GM12875 (cell line): ENCODE data around the gene NELL2.

Experiments
- H3K4me3 ChIP-seq: one replicate; pipeline ENCODE4 v1.5.1; 2011; ENCODE audit warnings: low read depth, low read length, control low read depth
- TF ChIP-seq, protein P1 (sequence below): IDR thresholded peaks from 2 replicates; pipeline ENCODE4 v1.5.1; 2011; ENCODE audit warnings: low read depth, mild to moderate bottlenecking, control low read depth, inconsistent platforms, low read length, moderate library complexity, borderline replicate concordance; ENCODE audit not compliant: insufficient read depth

The NELL2 gene

DNA sequence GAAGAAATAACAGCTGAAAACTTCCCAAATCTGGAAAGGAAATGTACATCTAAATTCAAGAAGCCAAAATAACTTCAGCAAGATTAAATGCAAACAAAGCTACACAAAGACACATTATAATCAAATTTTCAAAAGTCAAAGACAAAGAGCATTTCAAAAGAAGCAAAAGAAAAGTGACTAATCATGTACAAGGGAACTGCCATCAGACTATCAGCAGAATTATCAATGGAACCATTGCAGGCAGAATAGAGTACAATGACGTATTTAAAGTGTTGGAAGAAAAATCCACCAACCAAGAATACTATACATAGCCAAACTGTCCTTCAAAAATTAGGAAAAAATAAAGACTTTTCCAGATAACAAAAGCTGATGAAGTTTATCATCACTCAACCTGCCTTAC, 147.5 kb downstream of the NELL2 start:
- H3K4me3 ChIP-seq: no peak overlapping the region
- TF ChIP-seq, protein P1, sequence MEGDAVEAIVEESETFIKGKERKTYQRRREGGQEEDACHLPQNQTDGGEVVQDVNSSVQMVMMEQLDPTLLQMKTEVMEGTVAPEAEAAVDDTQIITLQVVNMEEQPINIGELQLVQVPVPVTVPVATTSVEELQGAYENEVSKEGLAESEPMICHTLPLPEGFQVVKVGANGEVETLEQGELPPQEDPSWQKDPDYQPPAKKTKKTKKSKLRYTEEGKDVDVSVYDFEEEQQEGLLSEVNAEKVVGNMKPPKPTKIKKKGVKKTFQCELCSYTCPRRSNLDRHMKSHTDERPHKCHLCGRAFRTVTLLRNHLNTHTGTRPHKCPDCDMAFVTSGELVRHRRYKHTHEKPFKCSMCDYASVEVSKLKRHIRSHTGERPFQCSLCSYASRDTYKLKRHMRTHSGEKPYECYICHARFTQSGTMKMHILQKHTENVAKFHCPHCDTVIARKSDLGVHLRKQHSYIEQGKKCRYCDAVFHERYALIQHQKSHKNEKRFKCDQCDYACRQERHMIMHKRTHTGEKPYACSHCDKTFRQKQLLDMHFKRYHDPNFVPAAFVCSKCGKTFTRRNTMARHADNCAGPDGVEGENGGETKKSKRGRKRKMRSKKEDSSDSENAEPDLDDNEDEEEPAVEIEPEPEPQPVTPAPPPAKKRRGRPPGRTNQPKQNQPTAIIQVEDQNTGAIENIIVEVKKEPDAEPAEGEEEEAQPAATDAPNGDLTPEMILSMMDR: no peak

DNA sequence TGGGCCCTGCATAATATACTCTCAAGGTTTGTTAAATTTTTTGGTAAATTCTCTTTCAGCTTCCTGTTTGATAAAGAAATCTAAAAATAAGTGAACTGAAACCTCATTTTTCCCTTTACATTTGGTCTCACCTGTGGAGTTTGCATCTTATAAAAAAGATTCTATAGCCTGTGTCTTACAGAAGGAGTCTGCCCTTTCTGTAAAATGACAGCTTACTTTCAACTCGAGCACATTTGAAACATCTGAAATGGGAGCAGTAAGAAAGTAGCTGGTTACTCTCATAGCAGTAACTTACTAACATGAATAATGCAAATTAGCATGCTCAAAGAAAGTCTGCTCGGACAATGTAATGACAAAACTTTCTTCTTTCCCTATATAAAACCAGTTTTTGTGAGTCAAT, 155.8 kb downstream of the NELL2 start:
- TF ChIP-seq, protein P1: no peak

DNA sequence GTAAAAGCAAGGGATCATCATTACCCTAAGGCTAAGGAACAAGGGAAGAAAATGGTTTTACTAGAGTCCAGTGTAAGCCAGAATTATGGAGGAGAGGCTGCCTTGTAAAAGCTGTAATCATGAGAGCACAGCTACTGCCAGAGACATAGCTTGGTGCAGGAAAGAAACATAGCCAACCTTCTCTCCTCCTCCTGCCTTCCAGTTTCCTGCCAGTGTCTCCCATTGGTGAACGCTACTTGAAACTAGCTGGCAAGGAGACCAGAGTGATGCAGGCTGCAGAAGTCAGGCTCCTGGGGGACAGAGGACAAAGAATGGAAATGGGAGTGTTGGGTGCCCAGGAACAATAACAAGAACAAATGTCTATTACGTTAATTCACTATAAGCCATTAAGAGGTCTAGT, 158.5 kb downstream of the NELL2 start:
- TF ChIP-seq, protein P1: no peak
- no peak overlapping the region for H3K4me3 ChIP-seq

More for the DNA sequence above, 155.8 kb downstream of the NELL2 start:
- H3K4me3 ChIP-seq: no peak overlapping the region

DNA sequence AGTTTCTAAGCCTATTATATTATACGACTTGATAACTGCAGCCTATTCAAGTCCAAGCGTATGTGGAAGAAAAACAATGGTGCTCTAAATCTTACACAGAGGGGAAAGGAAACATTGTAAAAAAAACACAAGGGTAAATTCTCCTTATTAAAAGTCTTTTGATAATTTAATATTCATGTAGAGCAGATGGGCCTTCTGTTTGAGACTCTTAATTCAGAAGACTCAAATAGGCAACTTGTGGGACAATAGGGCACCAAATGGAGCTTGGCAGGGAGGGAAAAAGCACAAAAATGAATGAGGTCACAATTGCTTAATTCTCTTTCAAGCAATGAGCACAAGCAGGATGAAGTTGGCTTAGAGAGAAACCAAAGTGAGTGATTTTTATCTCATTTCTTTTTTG, 159.4 kb downstream of the NELL2 start:
- H3K4me3 ChIP-seq: no peak overlapping the region
- TF ChIP-seq, protein P1: no peak

DNA sequence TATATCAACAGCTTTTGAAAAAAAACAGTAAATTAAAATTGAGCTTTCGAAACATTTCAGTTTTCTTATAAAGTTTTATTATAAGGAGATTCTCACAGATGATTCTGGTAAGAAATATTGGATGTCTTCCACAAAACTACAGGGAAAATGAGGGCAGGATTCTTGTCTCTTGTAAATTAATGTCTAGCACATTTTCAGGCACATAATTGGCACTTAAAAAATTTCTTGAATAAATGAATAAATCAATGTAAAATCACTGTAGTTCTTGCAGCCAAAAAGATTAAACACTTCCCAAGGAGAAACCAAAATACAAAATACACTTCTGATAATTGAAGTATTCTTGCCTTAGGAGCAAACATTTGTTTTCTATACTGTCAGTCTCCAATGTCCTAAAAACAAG, 164.4 kb downstream of the NELL2 start:
- TF ChIP-seq, protein P1: no peak
- no peak overlapping the region for H3K4me3 ChIP-seq

DNA sequence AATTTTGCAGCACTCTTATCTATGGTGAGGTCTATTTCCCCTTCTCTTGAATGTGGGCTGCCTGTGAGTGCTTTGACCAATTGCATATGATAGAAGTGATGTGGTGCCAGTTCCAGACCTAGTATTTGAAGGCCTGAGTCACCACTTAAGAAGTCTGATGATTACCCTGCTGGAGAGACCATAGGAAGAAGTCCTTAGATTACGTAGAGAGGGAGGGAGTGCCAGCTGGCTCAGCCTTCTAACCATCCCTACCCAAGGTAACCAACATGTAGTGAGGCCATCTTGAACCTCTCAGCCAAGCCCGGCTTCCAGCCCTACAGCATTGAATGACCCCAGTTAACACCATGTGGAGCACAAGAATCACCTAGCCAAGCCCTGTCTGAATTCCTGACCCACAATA, 166.9 kb downstream of the NELL2 start:
- TF ChIP-seq, protein P1: no peak
- H3K4me3 ChIP-seq: no peak overlapping the region

DNA sequence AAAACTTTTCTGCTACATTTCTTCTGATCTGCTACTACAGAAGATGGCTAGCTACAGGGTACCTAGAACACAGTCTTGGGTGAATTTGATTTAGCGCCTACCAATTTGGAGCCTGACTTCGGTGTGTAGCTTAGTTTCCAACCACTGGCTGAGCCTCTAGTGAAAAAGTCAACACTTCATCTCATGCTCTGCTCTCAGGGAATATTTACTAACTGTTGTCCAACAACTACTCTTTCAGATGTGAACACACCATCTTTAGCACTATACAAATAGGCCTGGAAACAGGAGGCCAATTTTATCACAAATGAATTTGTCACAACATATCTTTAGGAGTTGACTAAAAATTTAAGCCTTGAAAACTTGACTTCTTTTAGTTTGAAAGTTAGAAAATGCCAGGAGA, 167.9 kb downstream of the NELL2 start:
- TF ChIP-seq, protein P1: no peak
- no peak overlapping the region for H3K4me3 ChIP-seq
